Measurements from ENCODE around the gene AP1S2. TPM values are rescaled to one million over a fixed set of nuclear protein-coding genes. Genes with fewer than 3 reads are reported as not detected.

The AP1S2 gene
- 10 to 100 TPM; 36.8 to 73.9 (median 53.4) TPM for total RNA-seq

DNA sequence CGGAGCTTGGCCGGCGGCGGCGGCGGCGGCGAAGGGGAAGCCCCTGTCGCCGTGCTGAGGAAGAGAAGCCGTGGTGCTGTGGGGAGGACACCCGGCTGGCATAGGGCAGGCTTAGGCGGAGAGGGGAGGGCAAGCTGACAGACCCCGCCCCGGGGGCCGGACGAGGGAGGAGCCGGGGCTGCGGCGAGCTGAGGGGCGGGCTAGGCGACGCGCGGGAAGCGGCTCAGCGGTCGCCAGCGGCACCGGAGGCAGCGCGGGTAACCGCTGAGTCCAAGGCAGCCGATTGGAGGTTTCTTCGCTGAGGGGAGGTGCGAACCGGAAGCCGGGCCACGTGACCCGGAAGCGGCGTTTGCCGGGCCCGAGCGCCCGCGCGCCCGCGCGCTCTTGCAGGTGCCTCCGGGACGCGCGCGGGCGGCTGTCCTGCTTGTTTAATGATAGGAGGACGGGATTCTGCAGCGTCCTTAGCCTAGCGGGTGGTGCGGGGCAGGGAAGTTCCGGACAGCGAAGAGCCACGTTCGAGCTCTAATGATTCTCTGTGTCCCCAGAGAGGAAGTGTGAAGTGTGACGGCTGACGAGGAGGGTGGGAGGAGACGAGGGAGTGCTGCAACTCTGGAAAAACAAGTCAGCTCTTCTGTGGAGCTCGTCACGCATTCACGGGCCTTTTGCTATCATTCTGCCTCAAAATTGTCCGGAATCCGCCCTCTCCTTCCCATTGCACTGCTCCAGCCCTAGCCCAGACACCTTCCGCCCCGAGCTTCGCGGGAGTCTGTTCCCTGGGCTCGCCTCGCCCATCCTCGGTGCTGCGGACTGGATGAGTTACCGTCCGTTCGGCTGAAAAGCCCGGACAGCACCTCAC, at the start of gene AP1S2:
TSS of gene AP1S2 (minus strand) at position 102 of the 856 bp plus-strand sequence. CDS start 2,289 bp downstream, outside the sequence.
- DNase-seq (ENCODE audit: low spot score) (peak; percentile 78), ATAC-seq (ENCODE audit: low FRiP score) (peak; percentile 98)
- TF ChIP-seq, protein P1, sequence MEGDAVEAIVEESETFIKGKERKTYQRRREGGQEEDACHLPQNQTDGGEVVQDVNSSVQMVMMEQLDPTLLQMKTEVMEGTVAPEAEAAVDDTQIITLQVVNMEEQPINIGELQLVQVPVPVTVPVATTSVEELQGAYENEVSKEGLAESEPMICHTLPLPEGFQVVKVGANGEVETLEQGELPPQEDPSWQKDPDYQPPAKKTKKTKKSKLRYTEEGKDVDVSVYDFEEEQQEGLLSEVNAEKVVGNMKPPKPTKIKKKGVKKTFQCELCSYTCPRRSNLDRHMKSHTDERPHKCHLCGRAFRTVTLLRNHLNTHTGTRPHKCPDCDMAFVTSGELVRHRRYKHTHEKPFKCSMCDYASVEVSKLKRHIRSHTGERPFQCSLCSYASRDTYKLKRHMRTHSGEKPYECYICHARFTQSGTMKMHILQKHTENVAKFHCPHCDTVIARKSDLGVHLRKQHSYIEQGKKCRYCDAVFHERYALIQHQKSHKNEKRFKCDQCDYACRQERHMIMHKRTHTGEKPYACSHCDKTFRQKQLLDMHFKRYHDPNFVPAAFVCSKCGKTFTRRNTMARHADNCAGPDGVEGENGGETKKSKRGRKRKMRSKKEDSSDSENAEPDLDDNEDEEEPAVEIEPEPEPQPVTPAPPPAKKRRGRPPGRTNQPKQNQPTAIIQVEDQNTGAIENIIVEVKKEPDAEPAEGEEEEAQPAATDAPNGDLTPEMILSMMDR (IDR thresholded peaks at IDR 0.05) = no peak

DNA sequence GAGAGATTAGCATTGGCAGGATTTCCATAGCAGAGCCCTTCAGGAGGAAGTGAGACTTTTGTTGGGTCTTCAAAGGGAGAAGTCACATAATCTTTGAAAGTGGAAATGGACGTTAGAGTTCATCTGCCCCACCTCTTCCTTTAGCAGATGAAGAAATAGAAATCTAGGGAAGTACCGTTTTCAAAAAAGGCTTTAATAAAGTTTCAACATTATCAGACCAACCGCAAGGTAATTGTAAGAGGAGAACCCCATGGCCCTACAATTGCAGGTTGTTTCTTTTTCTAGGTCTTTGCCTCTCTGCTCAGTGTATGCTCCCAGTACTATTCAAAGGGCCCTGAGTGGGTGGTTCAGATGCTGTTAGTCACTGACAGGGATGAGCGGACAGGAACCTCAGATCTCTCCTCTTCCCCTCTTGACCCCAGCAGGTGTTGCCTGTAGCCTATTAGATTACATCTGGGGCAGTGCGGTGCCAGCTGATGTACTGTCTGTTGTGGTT, 48.6 kb upstream of the AP1S2 start:
- ATAC-seq (ENCODE audit: low FRiP score) (no peak), DNase-seq (ENCODE audit: low spot score) (no peak)
- TF ChIP-seq, protein P1 (IDR thresholded peaks at IDR 0.05) = no peak

DNA sequence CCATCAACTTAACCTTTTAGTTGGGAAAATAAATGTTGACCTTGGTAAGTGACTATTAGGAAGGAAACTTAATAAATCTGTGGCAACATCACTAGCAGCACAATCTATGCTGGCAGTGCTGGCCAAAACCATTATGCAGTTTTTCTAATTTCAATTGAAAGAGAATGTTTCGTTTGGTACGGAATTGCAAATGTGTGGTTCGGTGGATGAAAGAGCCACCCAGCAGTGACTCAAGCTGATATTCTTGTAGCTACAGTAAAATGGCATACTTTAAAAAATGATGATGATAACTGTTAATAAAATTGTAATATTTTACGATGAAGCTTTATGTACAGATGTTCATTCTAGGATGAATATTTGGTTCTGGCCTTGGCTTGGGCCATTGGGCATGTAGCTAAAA, 40.7 kb upstream of the AP1S2 start:
- TF ChIP-seq, protein P1 (IDR thresholded peaks at IDR 0.05) = no peak
- ATAC-seq (ENCODE audit: low FRiP score) (no peak), DNase-seq (ENCODE audit: low spot score) (no peak)

DNA sequence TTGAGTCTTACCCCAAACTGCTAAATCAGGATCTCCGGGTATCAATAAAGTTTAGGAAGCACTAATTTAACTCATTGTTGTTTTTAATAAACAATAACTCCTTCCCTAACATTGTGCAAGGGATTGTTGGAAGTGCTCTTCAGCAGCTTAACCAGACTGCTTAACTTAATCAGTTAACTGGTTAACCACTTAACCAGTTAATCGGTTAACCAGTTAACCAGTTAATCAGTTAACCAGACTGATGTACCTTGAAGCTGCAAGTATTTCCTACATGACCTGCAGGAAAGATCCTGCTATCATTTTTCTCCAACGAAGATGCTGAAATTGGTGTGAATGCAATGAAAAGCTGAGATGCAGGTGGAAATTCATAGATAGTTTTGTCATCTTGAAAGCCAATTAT, 40.1 kb upstream of the AP1S2 start:
- ATAC-seq (ENCODE audit: low FRiP score) (no peak), DNase-seq (ENCODE audit: low spot score) (no peak)
- TF ChIP-seq, protein P1 (IDR thresholded peaks at IDR 0.05) = no peak

DNA sequence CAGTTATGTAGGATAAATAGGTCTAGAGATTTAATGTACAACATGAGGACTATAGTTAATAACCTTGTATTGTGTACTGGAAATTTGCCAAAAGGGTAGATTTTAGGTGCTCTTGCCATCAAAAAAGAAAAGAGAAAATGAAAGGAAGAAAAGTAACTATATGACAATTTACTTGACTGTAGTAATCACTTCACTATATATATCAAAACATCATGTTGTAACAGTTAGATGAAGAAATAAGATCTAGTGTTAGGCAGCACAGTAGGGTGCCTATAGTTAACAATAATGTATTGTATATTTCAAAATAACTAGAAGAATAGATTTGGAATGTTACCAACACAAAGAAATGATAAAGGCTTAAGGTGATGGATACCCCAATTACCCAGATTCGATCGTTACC, 35.9 kb upstream of the AP1S2 start:
- no peak for DNase-seq (ENCODE audit: low spot score)
- no peak for ATAC-seq (ENCODE audit: low FRiP score)
- TF ChIP-seq, protein P1 (IDR thresholded peaks at IDR 0.05) = no peak

DNA sequence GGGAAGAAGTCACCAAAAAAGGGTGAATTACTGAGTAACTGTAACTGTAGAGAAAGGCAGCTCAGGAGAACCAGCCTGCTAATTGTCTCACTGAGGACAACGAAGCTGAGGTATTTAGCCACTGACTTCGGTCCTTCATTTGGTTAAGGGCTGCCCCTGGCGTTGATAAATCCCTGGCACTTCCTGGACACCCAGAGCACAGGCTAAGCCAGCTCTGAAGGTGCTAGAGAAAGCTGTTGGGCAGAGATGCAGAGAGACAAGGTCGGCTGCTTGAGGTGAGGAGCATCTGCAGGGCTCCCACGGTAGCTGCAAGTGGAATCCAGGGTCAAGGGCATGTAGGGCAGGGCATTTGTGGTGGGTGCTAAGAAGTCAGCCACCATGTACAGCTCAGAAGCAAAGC, 33.4 kb upstream of the AP1S2 start:
- TF ChIP-seq, protein P1 (IDR thresholded peaks at IDR 0.05) = no peak
- ATAC-seq (ENCODE audit: low FRiP score) = no peak
- DNase-seq (ENCODE audit: low spot score) = no peak

DNA sequence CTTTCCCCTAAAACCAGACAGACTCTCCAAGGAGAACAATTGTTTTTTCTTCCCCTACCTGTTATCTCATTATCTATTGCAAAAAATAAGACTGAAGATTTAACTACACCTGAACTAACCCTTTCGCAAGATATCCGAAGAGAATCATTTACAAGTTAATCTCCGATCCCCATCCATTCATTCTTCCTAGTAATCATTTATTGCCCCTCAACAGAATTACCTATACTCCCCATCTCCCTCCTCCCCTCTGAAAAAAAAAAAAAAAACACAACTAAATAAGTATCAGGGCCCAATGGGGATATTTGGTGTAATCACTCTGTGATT, 28.9 kb upstream of the AP1S2 start:
- TF ChIP-seq, protein P1 (IDR thresholded peaks at IDR 0.05) = no peak
- DNase-seq (ENCODE audit: low spot score) (no peak), ATAC-seq (ENCODE audit: low FRiP score) (no peak)

All from omental fat pad (tissue), 4 donors.